HFF-Myc (cell line): ENCODE measurements around the gene ZNF460.

Experiments
- DNase-seq: peaks from one replicate; pipeline ENCODE4 v3.0.0-alpha.2; 2011; ENCODE audit warnings: low read depth; ENCODE audit errors: extremely low read depth
- H3K4me3 ChIP-seq: replicated peaks from 2 replicates; pipeline ENCODE4 v1.5.1; 2011; ENCODE audit warnings: low read depth, mild to moderate bottlenecking, control low read depth, low read length
- TF ChIP-seq, protein P1 (sequence below): IDR thresholded peaks from 2 replicates; pipeline ENCODE4 v1.5.1; 2012; ENCODE audit warnings: mild to moderate bottlenecking, low read depth, low read length, control low read depth; ENCODE audit errors: missing control alignments

Gene ZNF460

DNA sequence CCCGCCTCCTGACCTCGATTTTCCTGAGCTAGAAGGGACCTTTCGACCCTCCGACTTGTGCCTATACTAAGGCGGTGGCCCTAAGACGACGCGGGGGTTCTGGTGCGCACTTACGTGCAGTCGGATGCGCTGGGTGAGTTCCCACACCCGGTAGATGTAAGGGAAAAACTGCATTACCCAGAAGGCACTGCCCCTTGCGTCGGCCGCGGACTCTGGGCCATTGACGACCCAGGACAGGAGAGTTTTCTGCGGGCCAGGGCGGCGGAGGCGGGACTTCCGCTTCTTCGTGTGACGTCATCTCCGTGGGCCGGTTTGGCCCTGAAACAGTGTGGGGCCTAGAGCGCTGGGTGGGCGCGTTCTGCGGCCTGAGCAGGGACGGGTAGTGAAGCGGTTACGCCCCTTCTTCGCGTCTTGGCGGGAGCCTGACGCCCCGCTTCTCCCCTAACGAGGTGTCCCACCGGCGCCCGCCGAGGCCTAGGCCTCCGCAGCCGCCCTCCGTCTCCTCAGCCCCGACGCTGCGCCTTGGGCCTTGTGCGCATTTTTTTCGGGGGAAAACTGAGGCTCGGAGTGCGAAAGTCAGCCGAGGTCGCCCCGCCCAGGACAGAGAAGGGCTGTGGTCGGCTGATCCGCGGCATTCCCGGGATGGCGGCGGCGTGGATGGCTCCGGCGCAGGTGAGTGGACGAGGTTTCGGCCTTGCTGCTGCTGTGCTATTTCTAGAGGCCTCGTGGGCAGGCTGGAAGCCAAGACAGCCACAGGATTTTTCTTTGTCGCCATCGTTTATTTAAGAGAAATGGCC is at the start of gene ZNF460:
TSS of gene ZNF460 (plus strand) at position 321 of the 797 bp plus-strand sequence. CDS start at position 643, 322 bp downstream.
- H3K4me3 ChIP-seq: peak within 1 kb of the TSS; percentile 89
- DNase-seq: peak; percentile 90
- TF ChIP-seq, protein P1, sequence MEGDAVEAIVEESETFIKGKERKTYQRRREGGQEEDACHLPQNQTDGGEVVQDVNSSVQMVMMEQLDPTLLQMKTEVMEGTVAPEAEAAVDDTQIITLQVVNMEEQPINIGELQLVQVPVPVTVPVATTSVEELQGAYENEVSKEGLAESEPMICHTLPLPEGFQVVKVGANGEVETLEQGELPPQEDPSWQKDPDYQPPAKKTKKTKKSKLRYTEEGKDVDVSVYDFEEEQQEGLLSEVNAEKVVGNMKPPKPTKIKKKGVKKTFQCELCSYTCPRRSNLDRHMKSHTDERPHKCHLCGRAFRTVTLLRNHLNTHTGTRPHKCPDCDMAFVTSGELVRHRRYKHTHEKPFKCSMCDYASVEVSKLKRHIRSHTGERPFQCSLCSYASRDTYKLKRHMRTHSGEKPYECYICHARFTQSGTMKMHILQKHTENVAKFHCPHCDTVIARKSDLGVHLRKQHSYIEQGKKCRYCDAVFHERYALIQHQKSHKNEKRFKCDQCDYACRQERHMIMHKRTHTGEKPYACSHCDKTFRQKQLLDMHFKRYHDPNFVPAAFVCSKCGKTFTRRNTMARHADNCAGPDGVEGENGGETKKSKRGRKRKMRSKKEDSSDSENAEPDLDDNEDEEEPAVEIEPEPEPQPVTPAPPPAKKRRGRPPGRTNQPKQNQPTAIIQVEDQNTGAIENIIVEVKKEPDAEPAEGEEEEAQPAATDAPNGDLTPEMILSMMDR: no peak

DNA sequence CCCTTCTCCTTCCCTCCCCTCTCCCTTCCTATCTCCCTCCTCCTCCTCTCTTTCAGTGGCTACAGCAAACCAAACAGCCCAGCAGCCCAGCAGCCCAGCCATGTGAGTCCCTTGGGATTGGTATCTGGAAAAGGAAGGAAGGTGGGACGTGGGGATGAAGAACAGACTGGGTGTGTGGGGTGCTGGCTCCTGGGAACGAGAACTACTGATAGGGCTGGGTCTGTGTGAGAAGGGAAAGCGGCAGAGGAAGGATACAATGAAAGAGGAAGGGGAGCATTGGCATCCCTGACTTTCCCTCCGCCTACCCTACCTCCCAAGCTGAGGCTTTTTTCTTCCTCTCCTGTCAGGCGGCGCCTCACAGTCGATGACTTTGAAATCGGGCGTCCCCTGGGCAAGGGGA is 48.6 kb upstream of the ZNF460 start:
- TF ChIP-seq, protein P1: no peak
- DNase-seq: no peak
- H3K4me3 ChIP-seq: no peak overlapping the region

- TF ChIP-seq, protein P1: no peak
- DNase-seq: no peak
- H3K4me3 ChIP-seq: no peak overlapping the region
Measured at GRCh38 chr19:57233207-57233606, 47.1 kb upstream of the ZNF460 start.

- TF ChIP-seq, protein P1: no peak
- peak overlapping the region; percentile 85 for H3K4me3 ChIP-seq
- no peak for DNase-seq
Measured at GRCh38 chr19:57239982-57240310, 40.3 kb upstream of the ZNF460 start.

DNA sequence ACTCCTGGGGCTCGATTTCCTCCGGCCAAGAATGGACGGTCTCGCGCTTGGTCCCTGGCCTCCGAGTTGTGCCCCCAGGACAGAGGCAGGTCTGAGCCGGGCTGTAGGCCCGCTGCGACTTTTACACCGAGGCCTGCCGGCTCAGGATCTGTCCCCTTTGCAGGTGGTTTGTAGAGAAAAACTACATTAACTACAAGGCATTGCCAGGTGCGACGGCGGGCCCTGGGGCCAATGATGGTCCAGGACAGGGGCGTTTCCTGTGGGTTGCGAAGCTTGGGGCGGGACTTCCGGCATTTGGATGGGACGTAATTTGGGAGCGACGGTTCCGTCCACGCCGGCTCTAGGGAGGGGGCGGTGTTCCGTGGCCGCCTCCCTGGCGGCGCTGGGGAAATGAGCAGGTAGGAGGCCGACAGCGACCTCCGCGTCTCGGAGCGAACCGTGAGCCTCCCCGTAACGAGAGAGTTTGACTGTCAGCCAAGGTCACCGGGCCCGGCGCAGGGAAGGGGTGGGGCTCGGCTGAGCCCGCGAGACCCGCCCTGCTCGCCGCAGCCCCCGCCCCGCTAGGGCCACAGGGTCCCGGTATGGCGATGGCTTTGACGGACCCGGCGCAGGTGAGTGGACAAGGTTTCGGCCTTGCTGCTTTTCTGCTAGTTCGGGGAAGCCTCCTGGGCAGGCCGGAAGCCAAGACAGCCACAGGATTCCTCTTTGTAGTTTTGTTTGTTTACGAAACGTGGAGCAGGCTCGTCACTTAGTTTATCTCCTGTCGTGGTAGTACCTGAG is 39.8 kb upstream of the ZNF460 start, which contains the start of gene ZNF805:
TSS of gene ZNF805 (plus strand) at position 322 of the 780 bp plus-strand sequence. CDS start at position 582, 260 bp downstream.
- DNase-seq: peak; percentile 81
- peak within 1 kb of the TSS; percentile 85 for H3K4me3 ChIP-seq
- TF ChIP-seq, protein P1: no peak

GRCh38 chr19:57241176-57241575 is 39.1 kb upstream of the ZNF460 start:
- peak overlapping the region; percentile 85 for H3K4me3 ChIP-seq
- TF ChIP-seq, protein P1: no peak
- DNase-seq: no peak
